SH-SY5Y (cell line): Measurements from ENCODE around the gene PMP22.

Experiments used
- GATA2 ChIP-seq: IDR thresholded peaks from 2 replicates; pipeline ENCODE4 v1.6.1; 2011; ENCODE audit warnings: mild to moderate bottlenecking, low read depth, low read length
- GATA3 ChIP-seq: IDR thresholded peaks from 2 replicates; pipeline ENCODE4 v1.6.1; 2011; ENCODE audit warnings: low read depth, mild to moderate bottlenecking, low read length, moderate library complexity

PMP22 gene

GRCh38 chr17:15255713-15256454 lies 9.2 kb downstream of the PMP22 start:
- TF ChIP-seq GATA2 (no peak), GATA3 (no peak)

GRCh38 chr17:15250135-15250860 lies 14.8 kb downstream of the PMP22 start:
- no peak for TF ChIP-seq GATA2
- TF ChIP-seq GATA3: no peak

- TF ChIP-seq GATA3 (no peak), GATA2 (no peak)
These were observed 15.6 kb downstream of the PMP22 start for GRCh38 chr17:15249487-15249886.

- no peak for TF ChIP-seq GATA3
- no peak for TF ChIP-seq GATA2
These were observed 17.1 kb downstream of the PMP22 start for GRCh38 chr17:15247891-15248529.

- TF ChIP-seq GATA3: no peak
- TF ChIP-seq GATA2: no peak
These were observed 20.1 kb downstream of the PMP22 start for GRCh38 chr17:15245054-15245453.

- TF ChIP-seq GATA2 (no peak), GATA3 (no peak)
These were observed 24.5 kb downstream of the PMP22 start for GRCh38 chr17:15240644-15241043.

- no peak for TF ChIP-seq GATA2
These were observed 25.6 kb downstream of the PMP22 start for GRCh38 chr17:15239491-15239890.

- TF ChIP-seq GATA2: no peak
- TF ChIP-seq GATA3: no peak
These were observed 26.3 kb downstream of the PMP22 start for GRCh38 chr17:15238676-15239422.

GRCh38 chr17:15238057-15238456 lies 27.1 kb downstream of the PMP22 start:
- TF ChIP-seq GATA3 (no peak), GATA2 (no peak)

- TF ChIP-seq GATA2 (no peak), GATA3 (no peak)
These were observed 28.1 kb downstream of the PMP22 start for GRCh38 chr17:15237106-15237425.

GRCh38 chr17:15236281-15237105 lies 28.6 kb downstream of the PMP22 start:
- TF ChIP-seq GATA2: no peak
- no peak for TF ChIP-seq GATA3

GRCh38 chr17:15233971-15234370 lies 31.2 kb downstream of the PMP22 start:
- no peak for TF ChIP-seq GATA3
- no peak for TF ChIP-seq GATA2

GRCh38 chr17:15233022-15233805 lies 31.9 kb downstream of the PMP22 start:
- no peak for TF ChIP-seq GATA2
- TF ChIP-seq GATA3: no peak
